ENCODE measurements around the gene RPS19. TPM values are rescaled to one million over a fixed set of nuclear protein-coding genes. Genes with fewer than 3 reads are reported as not detected.

The RPS19 gene
- total RNA-seq, 1 donor from 2014 or later, result 1,667 TPM

GRCh38 chr19:41849067-41849466, 11.0 kb upstream of the RPS19 start:
- Histone ChIP-seq H3K4me1 (no peaks in the 10 kb centered on the region), H3K9me3 (no peaks in the 10 kb centered on the region), H3K27me3 (peaks cover 15% of the 10 kb centered on the region), H3K36me3 (no peaks in the 10 kb centered on the region), H3K4me3 (no peak overlapping the region), H3K27ac (no peak overlapping the region)
- intact Hi-C loops (cut with DNase I), result no loop called here
- TF ChIP-seq CTCF (IDR thresholded peaks at IDR 0.05), result no peak
- no peak for ATAC-seq
- peak; percentile 41 for DNase-seq

DNA sequence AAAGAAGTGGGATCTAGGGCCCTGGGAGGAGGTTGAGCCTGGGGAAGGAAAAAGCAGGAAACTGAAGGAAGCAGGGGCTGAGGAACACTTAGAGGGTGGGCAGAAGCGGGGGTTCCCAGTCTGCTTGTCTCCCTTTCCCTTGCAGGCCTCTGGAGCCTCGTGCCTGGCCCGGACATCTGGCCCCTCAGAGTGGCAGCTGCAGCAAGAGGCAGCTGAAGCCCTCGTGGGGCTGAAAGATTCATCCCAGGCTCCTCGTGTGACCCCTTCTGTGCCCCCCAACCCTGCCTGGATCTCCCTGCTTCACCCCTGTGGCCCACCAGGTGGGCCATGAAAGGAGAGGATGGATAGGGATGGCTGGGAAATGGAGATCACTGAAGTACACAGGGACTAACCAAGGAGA, 9.7 kb upstream of the RPS19 start:
- no peaks in the 10 kb centered on the region for H3K9me3 ChIP-seq
- no peak for DNase-seq
- no peak for ATAC-seq
- intact Hi-C loops (cut with DNase I), result no loop called here
- H3K4me1 ChIP-seq, result no peaks in the 10 kb centered on the region
- no peak for TF ChIP-seq CTCF (IDR thresholded peaks at IDR 0.05)
- H3K36me3 ChIP-seq, result no peaks in the 10 kb centered on the region
- H3K27me3 ChIP-seq, result peaks cover 15% of the 10 kb centered on the region
- H3K27ac ChIP-seq, result no peak overlapping the region
- no peak overlapping the region for H3K4me3 ChIP-seq

- no peak overlapping the region for H3K4me3 ChIP-seq
- intact Hi-C loops (cut with DNase I), result no loop called here
- no peak overlapping the region for H3K27ac ChIP-seq
- no peaks in the 10 kb centered on the region for H3K9me3 ChIP-seq
- H3K27me3 ChIP-seq, result peaks cover 15% of the 10 kb centered on the region
- TF ChIP-seq CTCF (IDR thresholded peaks at IDR 0.05), result no peak
- no peak for DNase-seq
- ATAC-seq, result no peak
- no peaks in the 10 kb centered on the region for H3K36me3 ChIP-seq
- no peaks in the 10 kb centered on the region for H3K4me1 ChIP-seq
These were observed 8.6 kb upstream of the RPS19 start for GRCh38 chr19:41851456-41851855.

GRCh38 chr19:41853344-41853743, 6.7 kb upstream of the RPS19 start:
- intact Hi-C loops (cut with DNase I), result no loop called here
- Histone ChIP-seq H3K27ac (no peak overlapping the region), H3K4me3 (no peak overlapping the region), H3K4me1 (no peaks in the 10 kb centered on the region), H3K27me3 (peaks cover 15% of the 10 kb centered on the region), H3K36me3 (no peaks in the 10 kb centered on the region), H3K9me3 (no peaks in the 10 kb centered on the region)
- no peak for ATAC-seq
- TF ChIP-seq CTCF (IDR thresholded peaks at IDR 0.05), result no peak
- DNase-seq, result no peak

- intact Hi-C loops (cut with DNase I), result no loop called here
- Histone ChIP-seq H3K4me3 (no peak overlapping the region), H3K27ac (no peak overlapping the region), H3K27me3 (peaks cover 15% of the 10 kb centered on the region), H3K4me1 (no peaks in the 10 kb centered on the region), H3K9me3 (no peaks in the 10 kb centered on the region), H3K36me3 (no peaks in the 10 kb centered on the region)
- no peak for TF ChIP-seq CTCF (IDR thresholded peaks at IDR 0.05)
- ATAC-seq, result no peak
- DNase-seq, result no peak
These were observed 6.3 kb upstream of the RPS19 start for GRCh38 chr19:41853768-41854167.

- no peak for TF ChIP-seq CTCF (IDR thresholded peaks at IDR 0.05)
- H3K27me3 ChIP-seq, result no peaks in the 10 kb centered on the region
- ATAC-seq (no peak), DNase-seq (no peak)
- H3K9me3 ChIP-seq, result no peaks in the 10 kb centered on the region
- H3K4me3 ChIP-seq, result peak overlapping the region; percentile 92
- H3K36me3 ChIP-seq, result peaks cover 32% of the 10 kb centered on the region
- H3K4me1 ChIP-seq, result peaks cover 36% of the 10 kb centered on the region
- intact Hi-C loops (cut with DNase I), result no loop called here
- peak overlapping the region; percentile 44 for H3K27ac ChIP-seq
These were observed 840 bp upstream of the RPS19 start for GRCh38 chr19:41859213-41859617.

Data from upper lobe of right lung (tissue), 1 donor.